Esophagus (tissue), 2 donors: ENCODE measurements around the gene OXSR1. TPM values are rescaled to one million over a fixed set of nuclear protein-coding genes. Genes with fewer than 3 reads are reported as not detected.

Source experiments
- H3K27ac ChIP-seq, 2 donors: one replicate each; pipeline ENCODE4 v1.5.1; 2013; ENCODE audit warnings: low read depth in 2 of 2, mild to moderate bottlenecking in 2 of 2, inconsistent platforms in 1 of 2, low read length in 1 of 2, moderate library complexity in 1 of 2
- H3K27me3 ChIP-seq, 2 donors: one replicate each; pipeline ENCODE4 v1.6.1; 2013; ENCODE audit warnings: low read length in 2 of 2, control low read depth in 1 of 2, mild to moderate bottlenecking in 1 of 2; ENCODE audit not compliant: insufficient read depth in 2 of 2, control insufficient read depth in 1 of 2
- H3K36me3 ChIP-seq, 2 donors: one replicate each; pipeline ENCODE4 v1.6.1; 2013; ENCODE audit warnings: low read length in 1 of 2; ENCODE audit not compliant: control insufficient read depth in 2 of 2, insufficient read depth in 2 of 2
- H3K4me1 ChIP-seq, 2 donors: one replicate each; pipeline ENCODE4 v1.6.1; 2013; ENCODE audit warnings: low read length in 1 of 2; ENCODE audit not compliant: control insufficient read depth in 2 of 2, insufficient read depth in 2 of 2
- H3K4me3 ChIP-seq, 2 donors: one replicate each; pipeline ENCODE4 v1.5.1; 2013; ENCODE audit warnings: low read length in 2 of 2, mild to moderate bottlenecking in 2 of 2, low read depth in 1 of 2, moderate library complexity in 1 of 2
- H3K9me3 ChIP-seq, 2 donors: one replicate each; pipeline ENCODE4 v1.6.1; 2013; ENCODE audit warnings: mild to moderate bottlenecking in 2 of 2, low read depth in 1 of 2, low read length in 1 of 2, moderate library complexity in 1 of 2; ENCODE audit not compliant: control insufficient read depth in 2 of 2, insufficient read depth in 1 of 2
- WGBS, 2 donors: extraction: QIAGEN DNeasy Blood & Tissue Kit; methylation state at CpG; one replicate each; pipeline ENCODE4 v1.1.7; 2013; 5-methylcytosine and 5-hydroxymethylcytosine counted together
- polyA plus RNA-seq, 2 donors: library from polyadenylated mRNA; stranded (reverse); fragments of 200-250 nt; gene quantifications; one replicate each; pipeline ENCODE4 v1.2.3, GENCODE V29; 2013
- donor health status: healthy with polysubstance abuse.
- donor health status: Bipolar disorder and iron deficiency.

The OXSR1 gene
- polyA plus RNA-seq, 2 donors, result 21.7 to 27.5 TPM

DNA sequence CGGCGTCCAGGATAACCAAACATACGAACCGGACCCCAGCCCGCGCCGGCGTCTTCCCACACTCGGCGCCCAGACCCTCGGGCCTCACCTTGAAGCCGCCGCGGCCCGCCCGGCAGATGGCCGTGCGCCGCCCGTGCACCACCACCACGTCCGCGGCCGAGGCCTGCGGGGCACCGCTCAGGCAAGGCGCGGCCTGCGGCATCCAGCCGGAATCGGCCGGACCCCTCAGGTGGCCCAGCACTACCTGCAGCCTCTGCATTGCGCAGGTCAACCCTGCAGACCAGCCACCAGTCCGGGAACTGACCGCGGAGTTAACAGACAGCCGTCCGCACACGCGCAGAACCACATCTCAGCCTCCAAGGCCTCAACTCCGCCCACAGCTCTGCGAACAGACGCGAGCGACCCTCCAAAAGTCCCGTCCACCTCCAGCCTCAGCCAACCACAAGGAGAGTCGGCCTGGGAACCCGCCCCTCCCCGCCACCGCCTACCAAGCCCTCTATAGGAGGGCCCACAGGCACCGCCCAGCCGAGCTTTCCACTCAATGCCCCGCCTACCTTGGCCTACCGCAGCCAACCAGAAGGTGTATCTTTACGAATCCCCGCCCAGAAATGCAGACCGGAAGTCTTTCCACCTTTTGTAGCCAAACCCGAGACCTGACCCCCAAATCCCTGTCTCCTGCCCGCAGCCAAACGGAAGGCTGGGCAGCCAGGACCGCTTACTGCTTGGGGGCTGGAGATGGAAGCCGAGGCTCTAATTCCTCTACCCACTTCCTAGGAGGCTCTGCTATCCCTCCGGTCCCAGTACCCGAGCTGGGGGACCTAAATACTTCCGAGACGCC is 28.3 kb upstream of the OXSR1 start, which contains the start of gene ACAA1:
ACAA1 (minus strand) TSS at position 351 of the 838 bp plus-strand sequence; CDS start at position 259, 92 bp downstream.
- peak within 1 kb of the TSS; percentile 95 to 98 for H3K4me3 ChIP-seq
- H3K36me3 ChIP-seq, result peaks cover 8 to 21% of the 10 kb centered on the region in 2 donors
- peaks cover 10 to 23% of the 10 kb centered on the region in 2 donors for H3K4me1 ChIP-seq
- 0 to 1% methylated on average over 42 to 66 of the region's 66 CpGs for WGBS, 2 donors
- no peaks in the 10 kb centered on the region for H3K27me3 ChIP-seq
- H3K27ac ChIP-seq, result peak within 1 kb of the TSS; percentile 96
- H3K9me3 ChIP-seq, result no peaks in the 10 kb centered on the region

DNA sequence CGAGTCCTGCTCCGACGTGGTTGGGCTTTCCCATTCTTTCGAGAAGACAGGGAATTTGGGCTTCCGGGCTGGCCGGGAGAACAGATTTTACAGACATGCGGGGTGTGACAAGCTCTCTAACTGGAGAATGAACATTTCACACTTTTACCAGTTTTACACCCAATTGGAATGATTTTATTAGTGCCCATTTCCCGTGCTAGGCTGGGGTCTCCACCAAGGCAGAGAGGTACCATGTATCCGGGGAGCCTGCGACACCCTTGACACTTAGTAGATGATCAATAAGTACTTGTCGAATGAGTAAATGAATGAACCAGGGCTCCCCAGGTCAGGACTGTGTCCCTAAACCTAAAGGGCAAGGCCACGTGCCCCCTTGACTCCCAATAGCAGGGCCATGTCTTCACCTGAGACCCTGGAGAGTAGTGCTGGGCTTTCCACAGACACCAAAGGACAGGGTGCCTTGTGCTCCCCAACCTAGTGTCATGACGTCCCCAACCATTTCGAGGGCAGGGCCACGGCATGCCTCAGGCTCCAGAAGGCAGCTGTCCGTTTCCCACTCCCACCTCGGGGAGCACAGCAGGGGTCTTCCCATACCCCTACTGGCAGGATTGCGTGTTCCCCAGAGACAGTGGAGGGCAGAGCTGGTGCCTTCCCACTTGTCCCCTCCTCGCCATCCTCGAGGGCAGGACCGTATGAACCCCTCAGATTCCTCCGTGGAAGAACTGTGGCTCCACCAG is 27.6 kb upstream of the OXSR1 start:
- Histone ChIP-seq H3K4me3 (peak overlapping the region; percentile 95 to 98), H3K4me1 (peaks cover 10 to 23% of the 10 kb centered on the region in 2 donors), H3K36me3 (peaks cover 8 to 21% of the 10 kb centered on the region in 2 donors), H3K27me3 (no peaks in the 10 kb centered on the region), H3K27ac (peak overlapping the region; percentile 96), H3K9me3 (no peaks in the 10 kb centered on the region)
- 12 to 14% methylated on average over 22 of the region's 22 CpGs for WGBS, 2 donors

DNA sequence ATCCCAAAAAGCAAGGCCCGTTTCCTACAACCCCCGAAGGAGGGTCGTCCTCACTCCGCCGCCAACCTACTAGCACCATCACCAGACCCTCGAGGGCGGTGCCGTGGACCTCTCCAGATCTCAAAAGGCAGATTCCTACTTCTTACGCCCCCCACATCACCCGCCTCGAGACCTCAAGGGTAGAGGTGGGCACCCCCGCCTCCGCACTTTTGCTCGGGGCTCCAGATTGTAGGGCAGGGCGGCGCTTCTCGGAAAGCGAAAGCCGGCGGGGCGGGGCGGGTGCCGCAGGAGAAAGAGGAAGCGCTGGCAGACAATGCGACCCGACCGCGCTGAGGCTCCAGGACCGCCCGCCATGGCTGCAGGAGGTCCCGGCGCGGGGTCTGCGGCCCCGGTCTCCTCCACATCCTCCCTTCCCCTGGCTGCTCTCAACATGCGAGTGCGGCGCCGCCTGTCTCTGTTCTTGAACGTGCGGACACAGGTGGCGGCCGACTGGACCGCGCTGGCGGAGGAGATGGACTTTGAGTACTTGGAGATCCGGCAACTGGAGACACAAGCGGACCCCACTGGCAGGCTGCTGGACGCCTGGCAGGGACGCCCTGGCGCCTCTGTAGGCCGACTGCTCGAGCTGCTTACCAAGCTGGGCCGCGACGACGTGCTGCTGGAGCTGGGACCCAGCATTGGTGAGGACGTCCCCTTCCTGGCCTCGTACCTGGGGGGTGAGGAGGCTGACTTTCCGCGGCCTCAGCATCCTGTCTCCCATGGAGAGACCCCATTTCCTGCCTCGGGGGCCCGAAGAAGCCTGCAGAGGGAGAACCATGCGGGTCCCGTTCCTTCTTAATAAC is 26.8 kb upstream of the OXSR1 start, which contains the start of gene MYD88:
MYD88 (plus strand) TSS at position 313 of the 842 bp plus-strand sequence; CDS start at position 353, 40 bp downstream.
- Histone ChIP-seq H3K4me3 (peak within 1 kb of the TSS; percentile 95 to 98), H3K27ac (peak within 1 kb of the TSS; percentile 96), H3K9me3 (no peaks in the 10 kb centered on the region), H3K4me1 (peaks cover 10 to 23% of the 10 kb centered on the region in 2 donors), H3K36me3 (peaks cover 8 to 18% of the 10 kb centered on the region in 2 donors), H3K27me3 (no peaks in the 10 kb centered on the region)
- WGBS, 2 donors, result 0 to 1% methylated on average over 63 to 65 of the region's 65 CpGs

DNA sequence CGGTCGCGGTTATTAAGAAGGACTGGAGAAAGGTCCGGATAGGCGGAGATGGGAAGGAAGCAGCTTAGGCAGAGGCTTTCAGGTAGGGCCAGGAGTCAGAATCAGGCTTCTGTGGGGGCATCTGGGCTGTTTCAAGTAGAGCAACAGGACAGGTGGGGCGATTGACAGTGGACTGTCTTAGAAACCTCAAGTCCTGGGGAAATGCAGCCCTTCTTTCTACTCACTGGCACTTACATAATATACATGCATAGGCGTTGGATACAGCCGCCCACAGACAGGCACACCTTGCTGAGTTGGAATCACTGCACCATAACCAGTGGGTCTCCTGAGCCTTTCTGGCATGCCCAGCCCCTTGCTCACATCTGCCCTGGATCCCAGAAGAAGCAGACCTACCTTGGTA is 26.1 kb upstream of the OXSR1 start:
- H3K4me1 ChIP-seq, result peaks cover 10 to 17% of the 10 kb centered on the region in 2 donors
- WGBS, 2 donors, result 8% methylated on average over 8 of the region's 8 CpGs
- no peaks in the 10 kb centered on the region for H3K9me3 ChIP-seq
- H3K27ac ChIP-seq, result peak overlapping the region; percentile 96
- no peaks in the 10 kb centered on the region for H3K27me3 ChIP-seq
- peak overlapping the region; percentile 95 to 98 for H3K4me3 ChIP-seq
- peaks cover 8 to 15% of the 10 kb centered on the region in 2 donors for H3K36me3 ChIP-seq

DNA sequence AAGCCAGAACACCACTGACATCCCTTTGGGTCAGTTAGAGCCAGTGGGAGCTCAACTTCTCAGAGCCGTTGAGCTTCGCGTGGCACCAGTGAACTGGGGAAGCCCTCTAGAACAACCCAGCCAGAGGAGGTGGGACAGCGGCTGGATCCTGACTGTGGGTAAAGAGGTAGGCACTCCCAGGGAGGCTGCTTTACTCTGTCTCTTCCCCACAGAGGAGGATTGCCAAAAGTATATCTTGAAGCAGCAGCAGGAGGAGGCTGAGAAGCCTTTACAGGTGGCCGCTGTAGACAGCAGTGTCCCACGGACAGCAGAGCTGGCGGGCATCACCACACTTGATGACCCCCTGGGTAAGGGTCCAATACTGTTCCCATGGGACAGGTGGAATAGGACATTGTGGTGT is 25.7 kb upstream of the OXSR1 start:
- Histone ChIP-seq H3K9me3 (no peaks in the 10 kb centered on the region), H3K36me3 (peaks cover 8 to 15% of the 10 kb centered on the region in 2 donors), H3K4me3 (peak overlapping the region; percentile 95 to 98), H3K27ac (no peak overlapping the region), H3K4me1 (peaks cover 10 to 17% of the 10 kb centered on the region in 2 donors), H3K27me3 (no peaks in the 10 kb centered on the region)
- 77 to 79% methylated on average over 7 of the region's 7 CpGs for WGBS, 2 donors

DNA sequence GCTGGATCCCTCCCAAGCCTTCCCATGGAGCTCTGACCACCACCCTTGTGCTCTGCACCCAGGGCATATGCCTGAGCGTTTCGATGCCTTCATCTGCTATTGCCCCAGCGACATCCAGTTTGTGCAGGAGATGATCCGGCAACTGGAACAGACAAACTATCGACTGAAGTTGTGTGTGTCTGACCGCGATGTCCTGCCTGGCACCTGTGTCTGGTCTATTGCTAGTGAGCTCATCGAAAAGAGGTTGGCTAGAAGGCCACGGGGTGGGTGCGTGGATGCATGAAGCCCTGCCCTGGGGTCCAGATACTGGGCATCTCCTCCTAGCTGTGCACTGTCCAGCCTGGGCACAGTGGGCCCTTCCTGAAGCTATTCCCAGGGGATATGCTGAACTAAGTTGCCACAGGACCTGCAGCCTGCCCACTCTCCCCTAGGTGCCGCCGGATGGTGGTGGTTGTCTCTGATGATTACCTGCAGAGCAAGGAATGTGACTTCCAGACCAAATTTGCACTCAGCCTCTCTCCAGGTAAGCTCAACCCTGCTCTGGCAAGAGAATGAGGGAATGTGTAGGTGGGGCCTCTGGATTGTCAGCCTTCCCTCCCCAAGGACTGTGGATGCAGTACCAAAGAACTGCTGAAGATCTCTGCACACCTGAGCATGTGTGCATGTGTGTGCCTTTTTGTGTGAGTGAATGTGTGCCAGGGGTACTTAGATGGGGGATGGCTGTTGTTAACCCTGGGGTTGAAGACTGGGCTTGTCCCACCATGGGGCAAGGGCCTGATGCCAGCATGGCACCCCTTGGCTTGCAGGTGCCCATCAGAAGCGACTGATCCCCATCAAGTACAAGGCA is 24.8 kb upstream of the OXSR1 start:
- peaks cover 8 to 15% of the 10 kb centered on the region in 2 donors for H3K36me3 ChIP-seq
- no peaks in the 10 kb centered on the region for H3K27me3 ChIP-seq
- peaks cover 10 to 17% of the 10 kb centered on the region in 2 donors for H3K4me1 ChIP-seq
- 95 to 96% methylated on average over 13 of the region's 13 CpGs for WGBS, 2 donors
- no peaks in the 10 kb centered on the region for H3K9me3 ChIP-seq
- H3K4me3 ChIP-seq, result peak overlapping the region in 1 of 2 donors; percentile 98
- no peak overlapping the region for H3K27ac ChIP-seq

DNA sequence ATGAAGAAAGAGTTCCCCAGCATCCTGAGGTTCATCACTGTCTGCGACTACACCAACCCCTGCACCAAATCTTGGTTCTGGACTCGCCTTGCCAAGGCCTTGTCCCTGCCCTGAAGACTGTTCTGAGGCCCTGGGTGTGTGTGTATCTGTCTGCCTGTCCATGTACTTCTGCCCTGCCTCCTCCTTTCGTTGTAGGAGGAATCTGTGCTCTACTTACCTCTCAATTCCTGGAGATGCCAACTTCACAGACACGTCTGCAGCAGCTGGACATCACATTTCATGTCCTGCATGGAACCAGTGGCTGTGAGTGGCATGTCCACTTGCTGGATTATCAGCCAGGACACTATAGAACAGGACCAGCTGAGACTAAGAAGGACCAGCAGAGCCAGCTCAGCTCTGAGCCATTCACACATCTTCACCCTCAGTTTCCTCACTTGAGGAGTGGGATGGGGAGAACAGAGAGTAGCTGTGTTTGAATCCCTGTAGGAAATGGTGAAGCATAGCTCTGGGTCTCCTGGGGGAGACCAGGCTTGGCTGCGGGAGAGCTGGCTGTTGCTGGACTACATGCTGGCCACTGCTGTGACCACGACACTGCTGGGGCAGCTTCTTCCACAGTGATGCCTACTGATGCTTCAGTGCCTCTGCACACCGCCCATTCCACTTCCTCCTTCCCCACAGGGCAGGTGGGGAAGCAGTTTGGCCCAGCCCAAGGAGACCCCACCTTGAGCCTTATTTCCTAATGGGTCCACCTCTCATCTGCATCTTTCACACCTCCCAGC is 24.0 kb upstream of the OXSR1 start:
- WGBS, 2 donors, result 89 to 93% methylated on average over 7 of the region's 7 CpGs
- peaks cover 0 to 2% of the 10 kb centered on the region in 2 donors for H3K9me3 ChIP-seq
- no peak overlapping the region for H3K4me3 ChIP-seq
- peaks cover 10 to 17% of the 10 kb centered on the region in 2 donors for H3K4me1 ChIP-seq
- H3K36me3 ChIP-seq, result peaks cover 8 to 15% of the 10 kb centered on the region in 2 donors
- peak overlapping the region in 1 of 2 donors; percentile 9 for H3K27ac ChIP-seq
- H3K27me3 ChIP-seq, result no peaks in the 10 kb centered on the region

DNA sequence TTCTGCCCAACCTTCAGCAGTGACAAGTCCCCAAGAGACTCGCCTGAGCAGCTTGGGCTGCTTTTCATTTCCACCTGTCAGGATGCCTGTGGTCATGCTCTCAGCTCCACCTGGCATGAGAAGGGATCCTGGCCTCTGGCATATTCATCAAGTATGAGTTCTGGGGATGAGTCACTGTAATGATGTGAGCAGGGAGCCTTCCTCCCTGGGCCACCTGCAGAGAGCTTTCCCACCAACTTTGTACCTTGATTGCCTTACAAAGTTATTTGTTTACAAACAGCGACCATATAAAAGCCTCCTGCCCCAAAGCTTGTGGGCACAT is 23.4 kb upstream of the OXSR1 start:
- peaks cover 10 to 17% of the 10 kb centered on the region in 2 donors for H3K4me1 ChIP-seq
- peaks cover 0 to 2% of the 10 kb centered on the region in 2 donors for H3K9me3 ChIP-seq
- WGBS, 2 donors, result 79 to 86% methylated on average over 2 of the region's 2 CpGs
- H3K27me3 ChIP-seq, result no peaks in the 10 kb centered on the region
- H3K4me3 ChIP-seq, result no peak overlapping the region
- peak overlapping the region in 1 of 2 donors; percentile 9 for H3K27ac ChIP-seq
- H3K36me3 ChIP-seq, result peaks cover 8 to 15% of the 10 kb centered on the region in 2 donors
